Ishikawa (cell line): Measurements from ENCODE around the gene DEPDC7.

Experiments
- EP300 ChIP-seq: IDR thresholded peaks from 2 replicates; pipeline ENCODE4 v1.6.1; 2012; ENCODE audit warnings: borderline replicate concordance
- FOXM1 ChIP-seq: IDR thresholded peaks from 2 replicates; pipeline ENCODE4 v1.6.1; 2012; ENCODE audit warnings: low read depth, borderline replicate concordance
- MAX ChIP-seq: IDR thresholded peaks from 2 replicates; pipeline ENCODE4 v1.6.1; 2012
- RAD21 ChIP-seq: IDR thresholded peaks from 2 replicates; pipeline ENCODE4 v1.6.1; 2012; ENCODE audit warnings: low read depth
- REST ChIP-seq: IDR thresholded peaks from 2 replicates; pipeline ENCODE4 v1.6.1; 2012; ENCODE audit warnings: low read depth, mild to moderate bottlenecking
- TAF1 ChIP-seq: IDR thresholded peaks from 2 replicates; pipeline ENCODE4 v1.6.1; 2012; ENCODE audit warnings: low read depth, mild to moderate bottlenecking
- TCF12 ChIP-seq: IDR thresholded peaks from 2 replicates; pipeline ENCODE4 v1.6.1; 2012; ENCODE audit warnings: low read depth
- YY1 ChIP-seq: IDR thresholded peaks from 2 replicates; pipeline ENCODE4 v1.6.1; 2012; ENCODE audit warnings: low read depth

DNA sequence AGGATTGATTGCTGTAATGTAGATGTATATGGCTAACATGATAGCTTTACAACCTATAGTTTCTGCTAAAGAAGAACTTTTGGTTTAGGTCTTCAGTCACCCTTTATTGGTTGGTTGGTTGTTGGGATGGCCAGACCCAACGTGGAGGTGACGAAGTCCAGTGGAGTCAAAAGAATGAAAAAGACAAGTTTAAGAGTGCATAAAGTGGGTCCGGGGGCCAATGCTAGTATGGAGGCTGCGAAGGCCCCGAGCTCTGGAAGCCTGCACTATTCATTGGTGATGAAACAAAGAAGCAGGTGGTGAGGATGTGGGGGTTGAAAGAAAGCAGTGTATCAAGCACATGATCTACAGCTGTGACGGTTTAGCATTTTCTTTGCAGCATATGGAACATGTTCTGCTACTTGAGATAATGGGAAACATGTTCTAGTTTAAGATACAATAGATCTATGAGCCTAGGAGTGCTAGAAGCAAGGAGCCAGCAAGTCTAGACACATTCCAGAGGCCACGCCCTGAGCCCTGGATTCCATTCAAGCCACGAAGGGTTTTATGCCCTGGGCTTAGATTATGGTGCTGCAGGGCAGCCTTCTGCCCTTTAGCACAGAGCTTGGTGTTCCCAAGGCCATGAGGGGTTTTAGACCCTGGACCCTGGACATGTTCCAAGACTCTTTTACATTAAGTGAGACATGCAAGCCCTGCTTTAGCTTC, 30.0 kb downstream of the DEPDC7 start:
- no peak for TF ChIP-seq TAF1
- TF ChIP-seq REST = no peak
- TF ChIP-seq MAX = no peak
- no peak for TF ChIP-seq FOXM1
- no peak for TF ChIP-seq YY1
- TF ChIP-seq TCF12 = no peak
- TF ChIP-seq EP300 = no peak
- TF ChIP-seq RAD21 = no peak
